Measurements from ENCODE around the gene TMED4. TPM values are rescaled to one million over a fixed set of nuclear protein-coding genes. Genes with fewer than 3 reads are reported as not detected.
A peak's percentile ranks its signal among the peaks of the same experiment; 100 is the strongest.

TMED4 gene
- total and polyA plus RNA-seq, 2 of the 13 experiments (the other 11 are each of a cell fraction or from before 2014, with no cell fraction given) = 81.4 to 109 TPM

DNA sequence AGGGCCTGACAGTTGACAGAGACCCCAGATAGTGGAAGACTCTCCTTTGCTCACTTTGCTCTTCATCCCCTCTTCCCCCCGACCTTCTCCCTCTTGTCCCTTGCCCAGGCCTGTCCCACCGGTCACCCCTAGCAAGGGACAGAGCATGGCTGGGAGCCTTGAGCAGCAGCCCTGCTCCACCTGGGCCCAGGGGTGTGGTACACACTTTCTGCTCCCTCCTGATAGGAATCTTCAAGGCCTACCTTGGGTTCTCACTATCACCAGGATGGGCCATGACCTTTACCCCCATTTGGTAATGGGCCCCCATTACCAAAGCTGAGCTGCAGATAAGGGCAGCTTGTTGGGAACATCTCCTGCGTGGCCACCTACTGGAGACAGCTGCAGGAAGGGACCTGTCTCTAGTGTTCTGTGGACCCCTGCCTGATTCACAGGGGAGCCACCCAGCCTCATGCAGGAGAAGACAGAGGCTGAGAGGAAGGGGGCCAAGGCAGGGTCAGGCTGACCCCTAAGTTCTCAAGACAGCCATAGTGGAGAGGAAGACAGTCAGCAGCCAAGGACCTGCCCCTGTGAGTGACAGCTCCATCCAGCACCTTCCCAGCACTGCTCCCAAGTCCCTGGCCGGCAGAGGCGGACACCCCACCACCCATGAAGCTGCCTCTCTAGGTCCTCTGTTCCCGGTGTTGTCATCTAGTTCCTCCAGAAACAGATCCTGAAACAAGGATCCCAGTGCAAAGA is 40.0 kb downstream of the TMED4 start (continued):
- TF ChIP-seq ZNF761 (CRISPR knock-in tag; conservative IDR thresholded peaks at IDR 0.05) = 0 out of 2 replicates have a peak, but pooled peaks have one; percentile 39
- peak; percentile 75 for TF ChIP-seq HNF4A (CRISPR knock-in tag; IDR thresholded peaks at IDR 0.05)
- TF ChIP-seq, protein P1, sequence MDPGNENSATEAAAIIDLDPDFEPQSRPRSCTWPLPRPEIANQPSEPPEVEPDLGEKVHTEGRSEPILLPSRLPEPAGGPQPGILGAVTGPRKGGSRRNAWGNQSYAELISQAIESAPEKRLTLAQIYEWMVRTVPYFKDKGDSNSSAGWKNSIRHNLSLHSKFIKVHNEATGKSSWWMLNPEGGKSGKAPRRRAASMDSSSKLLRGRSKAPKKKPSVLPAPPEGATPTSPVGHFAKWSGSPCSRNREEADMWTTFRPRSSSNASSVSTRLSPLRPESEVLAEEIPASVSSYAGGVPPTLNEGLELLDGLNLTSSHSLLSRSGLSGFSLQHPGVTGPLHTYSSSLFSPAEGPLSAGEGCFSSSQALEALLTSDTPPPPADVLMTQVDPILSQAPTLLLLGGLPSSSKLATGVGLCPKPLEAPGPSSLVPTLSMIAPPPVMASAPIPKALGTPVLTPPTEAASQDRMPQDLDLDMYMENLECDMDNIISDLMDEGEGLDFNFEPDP (CRISPR knock-in tag; conservative IDR thresholded peaks at IDR 0.05) = no peak
- TF ChIP-seq ZNF329 (CRISPR knock-in tag; IDR thresholded peaks at IDR 0.05; ENCODE audit: low read depth) = 0 out of 2 replicates have a peak, but pooled peaks have one; percentile 20
- TF ChIP-seq TMF1 (CRISPR knock-in tag; IDR thresholded peaks at IDR 0.05; ENCODE audit: low read depth) = 0 out of 2 replicates have a peak, but pooled peaks have one; percentile 14
- no peak for TF ChIP-seq ZNF709 (CRISPR knock-in tag; IDR thresholded peaks at IDR 0.05)
- no peak; the same call in 1 of the 2 replicates for TF ChIP-seq ZNF616 (CRISPR knock-in tag; IDR thresholded peaks at IDR 0.05; ENCODE audit: low read depth)
- TF ChIP-seq ZNF891 (CRISPR knock-in tag; IDR thresholded peaks at IDR 0.05) = peak; percentile 15; the same call in 1 of the 2 replicates
- no peak for TF ChIP-seq ZNF768 (CRISPR knock-in tag; IDR thresholded peaks at IDR 0.05)
- TF ChIP-seq TCF12 (IDR thresholded peaks at IDR 0.05) = no peak
- TF ChIP-seq TCF12 (CRISPR knock-in tag; IDR thresholded peaks at IDR 0.05) = no peak
- peak; percentile 45; the same call in 1 of the 2 replicates for TF ChIP-seq TFAP4 (IDR thresholded peaks at IDR 0.05; ENCODE audit: borderline replicate concordance, low read depth)
- no peak for TF ChIP-seq ZNF510 (CRISPR knock-in tag; IDR thresholded peaks at IDR 0.05; ENCODE audit: low read depth)
- TF ChIP-seq ZNF563 (CRISPR knock-in tag; IDR thresholded peaks at IDR 0.05) = no peak
